ENCODE data around the gene RAB40C. TPM values are rescaled to one million over a fixed set of nuclear protein-coding genes. Genes with fewer than 3 reads are reported as not detected.

Gene RAB40C
- total and polyA plus RNA-seq, 9 of the 15 experiments (the other 6 are each of a cell fraction or from before 2014, with no cell fraction given): 0.17 to 23.4 (median 8.7) TPM

DNA sequence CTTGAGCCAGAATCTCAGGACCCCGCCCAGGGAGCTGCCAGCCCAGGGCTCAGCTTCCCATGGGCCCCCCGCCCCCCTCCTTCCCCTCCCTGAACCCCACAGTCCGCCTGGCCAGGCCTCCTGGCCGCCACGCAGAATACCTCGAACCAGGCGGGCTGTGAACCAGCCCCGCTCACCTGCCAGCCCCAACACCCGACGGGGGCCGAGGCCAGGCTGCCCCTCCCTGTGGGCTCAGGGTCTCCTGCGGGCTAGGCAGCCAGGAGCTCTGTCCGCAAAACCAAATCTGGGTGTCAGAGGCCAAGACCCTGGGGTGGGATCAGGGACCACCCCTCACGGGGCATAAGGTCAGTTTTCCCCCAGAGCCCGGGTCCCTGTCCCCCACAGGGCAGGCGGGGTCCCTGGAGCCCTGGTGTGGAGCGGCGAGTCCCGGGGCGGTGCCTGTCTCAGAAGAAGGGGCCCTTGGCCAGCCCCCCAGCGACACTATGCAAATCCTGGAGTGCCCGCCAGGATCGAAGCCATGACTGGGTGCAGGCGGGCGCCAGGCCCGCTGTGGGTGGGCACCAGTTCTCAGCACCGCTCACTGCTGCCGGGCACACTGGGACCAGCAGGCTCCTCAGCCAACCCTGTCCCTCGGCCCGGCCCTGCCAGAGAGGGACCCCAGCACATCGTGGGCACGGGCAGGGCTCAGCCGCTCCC lies 36.1 kb upstream of the RAB40C start:
- DNase-seq (ENCODE audit: extremely low read depth in 1 of 4, low spot score in 3 of 4): no peak
- Histone ChIP-seq H3K79me2 (ENCODE audit: control insufficient read depth, insufficient read depth, low read length) (peaks cover 5% of the 10 kb centered on the region; the same call in 1 of the 3 replicates), H3K27ac (ENCODE audit: extremely low read depth, low read depth, low read length) (no peak overlapping the region), H3K36me3 (ENCODE audit: control insufficient read depth, insufficient read depth, low read length) (peaks cover 46% of the 10 kb centered on the region; the same call in 1 of the 3 replicates), H3K4me3 (no peak overlapping the region), H4K20me1 (replicated peaks; ENCODE audit: control insufficient read depth, insufficient read depth, low read length) (no peaks in the 10 kb centered on the region), H3K27me3 (ENCODE audit: control insufficient read depth in 2 of 2, insufficient read depth in 2 of 2, low read length in 2 of 2) (no peaks in the 10 kb centered on the region), H3K9me1 (ENCODE audit: control insufficient read depth, insufficient read depth, low read length) (no peaks in the 10 kb centered on the region), H3K4me1 (replicated peaks in 1 of 2; ENCODE audit: control insufficient read depth in 2 of 2, insufficient read depth in 2 of 2, low read length in 2 of 2) (peaks cover 0 to 54% of the 10 kb centered on the region in 2 experiments; a peak in 2 of 5 replicates), H3K9ac (ENCODE audit: insufficient read depth in 1 of 2, low read depth in 2 of 2, low read length in 2 of 2) (no peak overlapping the region), H3K9me3 (replicated peaks; ENCODE audit: control insufficient read depth, insufficient read depth, low read depth, low read length) (no peaks in the 10 kb centered on the region), H3K4me2 (ENCODE audit: insufficient read depth, low read length) (no peak overlapping the region), H2AFZ (ENCODE audit: low read depth, low read length) (no peak overlapping the region)
- intact Hi-C loops (cut with micrococcal nuclease): no loop called here
- TSS peak; percentile 64 for BruUV-seq (replicated peaks)
- POLR2A ChIA-PET: interaction anchor here (1.1 kb wide), 1 partner anchor 17 kb away, joined by 4 read pairs; no protein-coding TSS in a partner anchor
- in situ Hi-C loops (cut with MboI): no loop called here
- 94% methylated on average over 14 of the region's 33 CpGs for WGBS (ENCODE audit: insufficient coverage, low coverage, missing lambda C conversion rate)
- CTCF ChIA-PET (ENCODE audit: low intra/inter-chr PET ratio): no interaction called here
- ATAC-seq: no peak
- no peak for FAIRE-seq
- no peak for TF ChIP-seq RFX5 (IDR thresholded peaks at IDR 0.05; ENCODE audit: low read depth, low read length)
- no peak for TF ChIP-seq GTF2F1 (IDR thresholded peaks at IDR 0.05; ENCODE audit: low read depth, low read length)
- TF ChIP-seq SNAPC5 (CRISPR knock-in tag; IDR thresholded peaks at IDR 0.05): no peak
- TF ChIP-seq MXI1 (IDR thresholded peaks at IDR 0.05; ENCODE audit: low read depth, low read length): no peak
- TF ChIP-seq ZBTB7A (IDR thresholded peaks at IDR 0.05; ENCODE audit: borderline replicate concordance, control insufficient read depth, low read depth, low read length): peak; percentile 32; the same call in 1 of the 2 replicates
- no peak for TF ChIP-seq MCM3 (IDR thresholded peaks at IDR 0.05)
- 0 out of 2 replicates have a peak, but pooled peaks have one; percentile 73 for TF ChIP-seq HNRNPL (IDR thresholded peaks at IDR 0.05; ENCODE audit: low read depth, low read length)
- TF ChIP-seq ZNF253 (CRISPR knock-in tag; conservative IDR thresholded peaks at IDR 0.05): no peak
- TF ChIP-seq BRF2 (IDR thresholded peaks at IDR 0.05; ENCODE audit: borderline replicate concordance, insufficient read depth, insufficient read length): no peak
- TF ChIP-seq FIP1L1 (IDR thresholded peaks at IDR 0.05; ENCODE audit: low read depth, low read length, poor library complexity, severe bottlenecking): peak; percentile 11
- TF ChIP-seq NCOA4 (IDR thresholded peaks at IDR 0.05; ENCODE audit: partially characterized antibody): no peak
- no peak for TF ChIP-seq TFAP4 (CRISPR knock-in tag; IDR thresholded peaks at IDR 0.05; ENCODE audit: borderline replicate concordance)
- 0 out of 2 replicates have a peak, but pooled peaks have one; percentile 13 for TF ChIP-seq ZBTB33 (CRISPR knock-in tag; IDR thresholded peaks at IDR 0.05)
- no peak for TF ChIP-seq CGGBP1 (CRISPR knock-in tag; IDR thresholded peaks at IDR 0.05)
- TF ChIP-seq ZBTB12 (CRISPR knock-in tag; IDR thresholded peaks at IDR 0.05): no peak
- TF ChIP-seq RAD51 (IDR thresholded peaks at IDR 0.05; ENCODE audit: borderline replicate concordance, low read depth): no peak
